Activated T-helper 17 cell treated with anti-CD3 and anti-CD28 coated beads, Interleukin-2, amount 50 U/mL, for 72 hours (primary cell): ENCODE measurements around the gene PIERCE2. TPM values are rescaled to one million over a fixed set of nuclear protein-coding genes. Genes with fewer than 3 reads are reported as not detected.
"Not testable (repeated sequence)": the region's sequence is repeated elsewhere in the genome, so short reads cannot be mapped to it uniquely, and the experiment has no call there.

ENCODE experiments used
- ATAC-seq: fragments of 150-1000 bp; cut with Tn5 transposase; replicated peaks from 2 replicates; pipeline ENCODE4 v1.10.0; 2021; ENCODE audit warnings: mild to moderate bottlenecking, moderate library complexity
- H3K27ac Mint-ChIP-seq: one replicate; pipeline ENCODE4 v1.8.0; 2022; ENCODE audit warnings: mixed read lengths
- H3K27me3 Mint-ChIP-seq: one replicate; pipeline ENCODE4 v1.8.0; 2022; ENCODE audit warnings: mixed read lengths
- H3K36me3 Mint-ChIP-seq: one replicate; pipeline ENCODE4 v1.8.0; 2022; ENCODE audit warnings: low read depth, mild to moderate bottlenecking, mixed read lengths
- H3K4me1 Mint-ChIP-seq: one replicate; pipeline ENCODE4 v1.8.0; 2022; ENCODE audit warnings: mixed read lengths
- H3K4me3 Mint-ChIP-seq: one replicate; pipeline ENCODE4 v1.8.0; 2022; ENCODE audit warnings: mild to moderate bottlenecking, mixed read lengths
- H3K9me3 Mint-ChIP-seq: one replicate; pipeline ENCODE4 v1.8.0; 2022; ENCODE audit warnings: mixed read lengths
- total RNA-seq, 2 donors: library from RNA; stranded (reverse); gene quantifications; one replicate each; pipeline ENCODE4 v1.2.3, GENCODE V29; 2022

PIERCE2 gene
- total RNA-seq, 2 donors from 2014 or later, result not detected

GRCh38 chr15:55401786-55402246 lies 6.5 kb upstream of the PIERCE2 start:
- no peak overlapping the region for H3K27ac Mint-ChIP-seq
- no peak overlapping the region for H3K4me3 Mint-ChIP-seq
- ATAC-seq, result no peak
- no peaks in the 10 kb centered on the region for H3K27me3 Mint-ChIP-seq
- H3K36me3 Mint-ChIP-seq, result peaks cover 20% of the 10 kb centered on the region
- no peaks in the 10 kb centered on the region for H3K9me3 Mint-ChIP-seq
- H3K4me1 Mint-ChIP-seq, result peaks cover 19% of the 10 kb centered on the region

DNA sequence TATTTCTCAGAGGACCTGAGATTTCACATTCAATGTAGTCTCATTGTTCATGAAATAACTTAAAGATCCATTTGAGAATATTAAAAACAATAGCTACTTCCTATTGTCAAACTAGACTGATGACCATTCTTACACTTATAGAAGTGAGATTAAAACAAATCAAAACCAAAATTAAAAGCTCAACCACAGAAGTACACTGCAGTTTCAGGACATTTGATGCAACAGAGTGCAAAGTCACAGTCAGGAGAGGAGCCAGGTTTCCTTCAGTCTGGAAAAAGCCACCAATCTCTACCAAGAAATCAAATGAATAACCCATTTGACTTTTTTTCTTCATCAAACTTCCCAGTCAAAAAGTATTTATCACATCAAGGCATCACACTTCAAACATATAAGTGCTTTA lies 5.6 kb upstream of the PIERCE2 start:
- H3K9me3 Mint-ChIP-seq, result no peaks in the 10 kb centered on the region
- peak overlapping the region; percentile 66 for H3K4me3 Mint-ChIP-seq
- no peaks in the 10 kb centered on the region for H3K27me3 Mint-ChIP-seq
- ATAC-seq, result peak; percentile 54
- peaks cover 20% of the 10 kb centered on the region for H3K4me1 Mint-ChIP-seq
- peak overlapping the region; percentile 87 for H3K27ac Mint-ChIP-seq
- peaks cover 14% of the 10 kb centered on the region for H3K36me3 Mint-ChIP-seq

DNA sequence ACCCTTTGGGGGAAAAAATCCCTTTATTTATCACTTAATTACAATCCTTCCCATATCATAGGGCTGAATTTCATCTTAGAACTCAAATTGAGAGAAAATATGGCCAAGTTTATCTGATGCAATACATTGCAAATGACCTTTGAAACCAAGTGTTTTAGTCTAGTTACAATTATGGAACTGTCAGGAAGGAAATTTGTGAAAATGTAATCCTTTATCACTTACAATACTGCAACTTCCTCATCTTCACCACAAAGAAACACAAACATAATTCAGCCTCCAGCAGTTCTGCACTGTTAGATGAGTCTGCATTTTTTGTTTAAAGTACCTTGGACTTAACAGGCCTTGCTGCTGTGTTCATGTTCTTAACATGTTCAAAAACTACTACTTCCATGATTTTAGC lies 4.8 kb upstream of the PIERCE2 start:
- H3K27me3 Mint-ChIP-seq, result no peaks in the 10 kb centered on the region
- no peak for ATAC-seq
- H3K9me3 Mint-ChIP-seq, result no peaks in the 10 kb centered on the region
- peaks cover 20% of the 10 kb centered on the region for H3K4me1 Mint-ChIP-seq
- peaks cover 6% of the 10 kb centered on the region for H3K36me3 Mint-ChIP-seq
- H3K4me3 Mint-ChIP-seq, result peak overlapping the region; percentile 66
- H3K27ac Mint-ChIP-seq, result peak overlapping the region; percentile 87

- ATAC-seq, result no peak
- Mint-ChIP-seq H3K4me3 (peak overlapping the region; percentile 85), H3K27ac (peak overlapping the region; percentile 79), H3K4me1 (peaks cover 18% of the 10 kb centered on the region), H3K36me3 (no peaks in the 10 kb centered on the region), H3K27me3 (no peaks in the 10 kb centered on the region), H3K9me3 (no peaks in the 10 kb centered on the region)
These were observed 740 bp upstream of the PIERCE2 start for GRCh38 chr15:55407498-55408011.

GRCh38 chr15:55408976-55409375 lies 681 bp downstream of the PIERCE2 start:
- not testable (repeated sequence) for H3K4me1 Mint-ChIP-seq, ATAC-seq, H3K9me3 Mint-ChIP-seq, H3K27me3 Mint-ChIP-seq, H3K36me3 Mint-ChIP-seq
- Mint-ChIP-seq H3K4me3 (peak overlapping the region; percentile 85), H3K27ac (peak overlapping the region; percentile 79)

- not testable (repeated sequence) for H3K9me3 Mint-ChIP-seq, H3K4me3 Mint-ChIP-seq, H3K27ac Mint-ChIP-seq, H3K27me3 Mint-ChIP-seq, ATAC-seq, H3K36me3 Mint-ChIP-seq, H3K4me1 Mint-ChIP-seq
These were observed 9.4 kb downstream of the PIERCE2 start for GRCh38 chr15:55417678-55418077.

DNA sequence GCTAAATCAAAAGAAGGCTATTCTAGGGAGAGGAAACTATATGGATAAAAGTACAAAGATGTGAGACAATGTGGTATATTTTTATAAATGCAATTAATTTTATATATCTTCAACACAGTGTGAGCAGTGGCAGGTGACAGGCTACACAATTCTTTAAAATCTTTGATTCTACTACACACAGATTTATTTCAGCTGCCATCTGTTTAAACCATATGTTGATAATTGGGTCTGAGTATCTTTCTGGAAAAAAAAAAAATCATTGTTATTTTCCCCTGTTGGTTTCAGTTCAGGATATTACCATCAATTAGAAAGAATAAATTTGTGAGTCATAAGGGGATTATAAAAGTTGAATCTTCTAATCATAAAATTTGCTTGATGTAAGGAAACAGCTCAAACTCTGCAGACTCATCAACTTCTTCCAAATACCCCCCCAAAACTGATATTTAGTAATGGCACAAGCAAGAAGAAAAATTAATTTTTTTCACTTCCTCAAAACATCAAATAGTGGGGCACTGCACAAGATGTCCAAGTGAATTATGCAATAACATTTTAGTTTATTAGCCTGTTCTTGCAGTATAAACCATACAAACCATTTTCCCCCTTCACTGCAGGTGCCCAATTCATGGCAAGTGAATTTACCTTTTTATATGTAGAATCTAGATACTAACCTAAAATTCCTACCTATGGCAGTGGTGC lies 12.0 kb downstream of the PIERCE2 start:
- no peaks in the 10 kb centered on the region for H3K9me3 Mint-ChIP-seq
- no peak overlapping the region for H3K4me3 Mint-ChIP-seq
- no peak for ATAC-seq
- H3K27me3 Mint-ChIP-seq, result no peaks in the 10 kb centered on the region
- no peaks in the 10 kb centered on the region for H3K4me1 Mint-ChIP-seq
- no peaks in the 10 kb centered on the region for H3K36me3 Mint-ChIP-seq
- no peak overlapping the region for H3K27ac Mint-ChIP-seq

DNA sequence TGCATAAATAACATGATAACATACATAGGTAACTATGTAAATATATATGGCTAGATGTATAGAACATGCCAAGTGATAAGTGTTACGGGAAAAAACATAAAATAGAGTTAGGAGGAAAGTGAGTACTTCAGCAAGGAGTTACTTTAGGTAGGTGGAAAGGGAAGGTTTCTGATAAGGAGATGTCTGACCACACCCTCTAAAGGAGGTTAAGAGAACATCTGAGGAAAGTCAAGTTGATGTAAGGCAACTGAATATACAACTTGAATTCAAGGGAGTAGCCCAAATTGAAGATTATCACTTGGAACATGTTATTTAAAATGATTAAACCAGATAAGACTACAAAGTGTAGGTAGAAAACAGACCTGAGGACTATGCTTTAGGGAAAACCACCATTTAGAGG lies 13.8 kb downstream of the PIERCE2 start:
- no peak overlapping the region for H3K27ac Mint-ChIP-seq
- no peak overlapping the region for H3K4me3 Mint-ChIP-seq
- no peaks in the 10 kb centered on the region for H3K27me3 Mint-ChIP-seq
- no peak for ATAC-seq
- H3K4me1 Mint-ChIP-seq, result no peaks in the 10 kb centered on the region
- no peaks in the 10 kb centered on the region for H3K9me3 Mint-ChIP-seq
- H3K36me3 Mint-ChIP-seq, result no peaks in the 10 kb centered on the region

DNA sequence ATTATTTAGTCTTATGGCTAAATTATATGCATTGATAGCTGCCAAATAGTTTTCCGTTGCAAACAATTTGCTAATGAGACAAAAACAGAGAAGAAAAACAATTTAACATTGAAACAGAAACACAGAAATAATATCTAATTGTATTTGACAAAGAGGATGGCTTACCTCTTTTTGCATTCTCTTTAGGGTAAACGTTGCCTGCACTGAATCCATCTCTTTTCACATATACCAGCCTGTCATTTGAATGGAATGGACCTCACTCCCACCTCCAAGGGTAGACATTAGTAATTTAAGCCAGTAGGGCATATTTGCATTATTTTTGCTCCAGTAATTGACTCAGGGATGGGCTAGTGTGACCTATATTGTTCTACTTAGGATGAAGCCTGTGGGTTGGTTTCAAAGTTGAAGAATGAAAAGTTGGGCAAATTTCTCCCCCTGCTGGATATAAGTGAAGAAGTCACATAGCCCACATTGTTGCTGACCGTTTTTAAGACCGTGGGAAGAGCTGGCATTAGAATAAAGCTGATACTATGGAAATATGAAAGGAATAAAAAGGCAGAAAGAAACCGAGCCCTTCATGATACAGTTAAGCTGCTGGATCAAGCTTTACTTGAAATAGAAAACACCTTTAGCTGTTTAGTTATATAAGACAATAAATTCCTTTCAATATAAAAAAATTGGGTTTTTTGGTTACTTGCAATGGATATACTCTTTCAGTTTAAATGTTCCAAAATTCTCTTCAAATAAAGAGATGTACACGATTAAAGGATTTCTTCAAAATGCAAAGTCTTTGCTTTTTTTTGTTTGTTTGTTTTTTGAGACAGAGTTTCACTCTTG lies 26.9 kb downstream of the PIERCE2 start:
- Mint-ChIP-seq H3K9me3 (no peaks in the 10 kb centered on the region), H3K36me3 (no peaks in the 10 kb centered on the region), H3K27ac (no peak overlapping the region), H3K4me1 (no peaks in the 10 kb centered on the region), H3K4me3 (no peak overlapping the region), H3K27me3 (no peaks in the 10 kb centered on the region)
- peak; percentile 68 for ATAC-seq

GRCh38 chr15:55443141-55443540 lies 34.8 kb downstream of the PIERCE2 start:
- H3K4me3 Mint-ChIP-seq, H3K36me3 Mint-ChIP-seq, H3K27me3 Mint-ChIP-seq, H3K9me3 Mint-ChIP-seq, H3K4me1 Mint-ChIP-seq, H3K27ac Mint-ChIP-seq, ATAC-seq: not testable (repeated sequence)

- not testable (repeated sequence) for H3K4me1 Mint-ChIP-seq, H3K9me3 Mint-ChIP-seq, H3K27me3 Mint-ChIP-seq, H3K4me3 Mint-ChIP-seq, H3K27ac Mint-ChIP-seq, ATAC-seq, H3K36me3 Mint-ChIP-seq
These were observed 37.6 kb downstream of the PIERCE2 start for GRCh38 chr15:55445936-55446335.

DNA sequence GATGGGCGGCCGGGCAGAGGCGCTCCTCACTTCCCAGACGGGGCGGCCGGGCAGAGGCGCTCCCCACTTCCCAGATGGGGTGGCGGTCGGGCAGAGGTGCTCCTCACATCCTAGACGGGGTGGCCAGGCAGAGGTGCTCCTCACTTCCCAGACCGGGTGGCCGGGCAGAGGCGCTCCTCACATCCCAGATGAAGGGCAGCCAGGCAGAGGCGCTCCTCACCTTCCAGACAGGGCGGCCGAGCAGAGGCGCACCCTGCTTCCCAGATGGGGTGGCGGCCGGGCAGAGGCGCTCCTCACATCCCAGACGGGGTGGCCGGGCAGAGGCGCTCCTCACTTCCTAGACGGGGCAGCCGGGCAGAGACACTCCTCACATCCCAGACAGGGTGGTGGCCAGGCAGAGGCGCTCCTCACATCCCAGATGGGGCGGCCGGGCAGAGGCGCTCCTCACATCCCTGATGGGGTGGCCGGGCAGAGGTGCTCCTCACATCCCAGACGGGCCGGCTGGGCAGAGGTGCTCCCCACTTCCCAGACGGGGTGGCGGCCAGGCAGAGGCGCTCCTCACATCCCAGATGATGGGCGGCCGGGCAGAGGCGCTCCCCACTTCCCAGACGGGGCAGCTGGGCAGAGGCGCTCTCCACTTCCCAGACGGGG lies 38.2 kb downstream of the PIERCE2 start:
- H3K27me3 Mint-ChIP-seq, H3K4me3 Mint-ChIP-seq, H3K4me1 Mint-ChIP-seq, H3K36me3 Mint-ChIP-seq, ATAC-seq, H3K27ac Mint-ChIP-seq, H3K9me3 Mint-ChIP-seq: not testable (repeated sequence)

DNA sequence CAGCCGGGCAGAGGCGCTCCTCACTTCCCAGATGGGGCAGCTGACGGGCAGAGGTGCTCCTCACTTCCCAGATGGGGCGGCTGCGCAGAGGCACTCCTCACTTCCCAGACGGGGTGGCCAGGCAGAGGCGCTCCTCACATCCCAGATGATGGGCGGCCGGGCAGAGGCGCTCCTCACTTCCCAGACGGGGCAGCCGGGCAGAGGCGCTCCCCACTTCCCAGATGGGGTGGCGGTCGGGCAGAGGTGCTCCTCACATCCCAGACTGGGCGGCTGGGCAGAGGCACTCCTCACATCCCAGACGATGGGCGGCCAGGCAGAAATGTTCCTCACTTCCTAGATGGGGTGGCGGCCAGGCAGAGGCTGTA lies 38.7 kb downstream of the PIERCE2 start:
- H3K27me3 Mint-ChIP-seq, H3K4me1 Mint-ChIP-seq, H3K27ac Mint-ChIP-seq, H3K4me3 Mint-ChIP-seq, H3K9me3 Mint-ChIP-seq, H3K36me3 Mint-ChIP-seq, ATAC-seq: not testable (repeated sequence)

GRCh38 chr15:55457401-55458022 lies 49.2 kb downstream of the PIERCE2 start:
- H3K9me3 Mint-ChIP-seq, result peaks cover 13% of the 10 kb centered on the region
- H3K27me3 Mint-ChIP-seq, result peaks cover 8% of the 10 kb centered on the region
- no peak overlapping the region for H3K4me3 Mint-ChIP-seq
- H3K36me3 Mint-ChIP-seq, result no peaks in the 10 kb centered on the region
- no peak overlapping the region for H3K27ac Mint-ChIP-seq
- H3K4me1 Mint-ChIP-seq, result no peaks in the 10 kb centered on the region
- ATAC-seq, result no peak
